ENCODE data around the gene ESYT1. TPM values are rescaled to one million over a fixed set of nuclear protein-coding genes. Genes with fewer than 3 reads are reported as not detected.

ESYT1 gene
- total RNA-seq, 1 experiment from 2014 or later = 111 TPM

DNA sequence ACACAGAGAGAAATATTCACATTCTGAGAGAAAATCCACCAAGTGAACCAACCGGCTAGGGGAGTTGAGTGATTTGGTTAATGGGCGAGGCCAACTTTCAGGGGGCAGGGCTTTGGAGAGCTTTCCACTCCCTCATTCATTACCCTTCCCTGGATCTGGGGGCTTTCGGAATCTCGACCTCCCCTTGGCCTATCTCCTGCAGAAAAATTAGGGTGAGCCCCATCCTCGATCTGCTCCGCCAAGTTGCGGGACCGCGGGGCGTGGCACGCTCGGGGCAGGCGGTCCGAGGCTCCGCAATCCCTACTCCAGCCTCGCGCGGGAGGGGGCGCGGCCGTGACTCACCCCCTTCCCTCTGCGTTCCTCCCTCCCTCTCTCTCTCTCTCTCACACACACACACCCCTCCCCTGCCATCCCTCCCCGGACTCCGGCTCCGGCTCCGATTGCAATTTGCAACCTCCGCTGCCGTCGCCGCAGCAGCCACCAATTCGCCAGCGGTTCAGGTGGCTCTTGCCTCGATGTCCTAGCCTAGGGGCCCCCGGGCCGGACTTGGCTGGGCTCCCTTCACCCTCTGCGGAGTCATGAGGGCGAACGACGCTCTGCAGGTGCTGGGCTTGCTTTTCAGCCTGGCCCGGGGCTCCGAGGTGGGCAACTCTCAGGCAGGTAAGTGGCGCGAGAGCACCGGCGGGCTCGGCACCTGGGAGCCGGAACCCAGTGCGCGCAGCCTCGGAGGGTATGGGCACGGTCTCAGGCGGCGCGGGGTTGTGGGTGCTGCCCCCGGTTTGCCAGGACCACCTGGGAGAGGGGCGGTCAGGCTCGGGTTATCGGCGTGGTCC is 48.1 kb upstream of the ESYT1 start, which contains the start of gene ERBB3:
Gene ERBB3, plus strand, starts transcription at position 443 of the 833 bp plus-strand sequence. Its CDS starts 136 bp downstream, at position 579.
- no peaks in the 10 kb centered on the region for H3K79me1 ChIP-seq (ENCODE audit: insufficient read depth, low read depth, low read length, poor library complexity, severe bottlenecking)
- H3K27ac Mint-ChIP-seq = peak within 1 kb of the TSS; percentile 95 to 98 (median 98)
- H3K56ac ChIP-seq (ENCODE audit: insufficient read length, low read depth, low read length) = no peak within 1 kb of the TSS
- H3K23me2 ChIP-seq (ENCODE audit: insufficient read length, low read depth, low read length, poor library complexity, severe bottlenecking) = peaks cover 13% of the 10 kb centered on the region
- H2BK120ac ChIP-seq (ENCODE audit: low read depth, low read length, poor library complexity, severe bottlenecking) = no peak within 1 kb of the TSS
- H3K9ac ChIP-seq (ENCODE audit: extremely low read depth, insufficient read length, low read length) = peak within 1 kb of the TSS; percentile 91
- H3T11ph ChIP-seq (ENCODE audit: low read length) = no peak within 1 kb of the TSS
- H3K18ac ChIP-seq (ENCODE audit: insufficient read length, low read depth, low read length) = peak within 1 kb of the TSS; percentile 99
- 0 out of 2 replicates have a peak, but pooled peaks cover 4% of the 10 kb centered on the region for H3K4me1 ChIP-seq (ENCODE audit: insufficient read depth, low read length)
- H4K20me1 ChIP-seq (ENCODE audit: control insufficient read depth, insufficient read depth, insufficient read length) = no peaks in the 10 kb centered on the region
- no peak within 1 kb of the TSS for H2BK20ac ChIP-seq (ENCODE audit: low read depth, low read length, poor library complexity, severe bottlenecking)
- no peaks in the 10 kb centered on the region for H3K9me3 ChIP-seq (ENCODE audit: control insufficient read depth, low read depth, low read length)
- no peak within 1 kb of the TSS for H4K5ac ChIP-seq (ENCODE audit: insufficient read length, low read depth, low read length)
- peak within 1 kb of the TSS; percentile 29 for H3K27ac ChIP-seq (ENCODE audit: insufficient read length, low read depth, low read length)
- H3K4me3 Mint-ChIP-seq = peak within 1 kb of the TSS; percentile 83 to 93
- WGBS (ENCODE audit: extremely low coverage, insufficient read length, low lambda C conversion rate) = no CpG with 5 or more reads among the region's 59 CpGs
- H4K8ac ChIP-seq (replicated peaks; ENCODE audit: insufficient read length, low read depth, low read length) = no peak within 1 kb of the TSS
- no peak within 1 kb of the TSS for H2BK15ac ChIP-seq (ENCODE audit: low read depth, low read length)
- H4K91ac ChIP-seq (ENCODE audit: insufficient read length, low read depth, low read length) = peak within 1 kb of the TSS; percentile 0
- peak within 1 kb of the TSS; percentile 57 for H3K4me2 ChIP-seq (ENCODE audit: insufficient read depth, insufficient read length, low read length)
- peak; percentile 93 for DNase-seq
- H2BK12ac ChIP-seq (ENCODE audit: insufficient read length, low read depth, low read length) = peak within 1 kb of the TSS; percentile 60
- H2BK5ac ChIP-seq (ENCODE audit: insufficient read length, low read length) = no peak within 1 kb of the TSS
- H3K27me3 Mint-ChIP-seq (ENCODE audit: low read depth) = no peaks in the 10 kb centered on the region
- peaks cover 19 to 22% of the 10 kb centered on the region in 2 experiments for H3K4me1 Mint-ChIP-seq
- H3K79me2 ChIP-seq (ENCODE audit: insufficient read depth, low read length) = peaks cover 7% of the 10 kb centered on the region; the same call in 1 of the 2 replicates
- H3K36me3 Mint-ChIP-seq (ENCODE audit: insufficient read depth in 1 of 3, low read depth in 3 of 3) = peaks cover 4 to 16% (median 15%) of the 10 kb centered on the region in 3 experiments
- H2AK5ac ChIP-seq (ENCODE audit: insufficient read length, low read length) = no peak within 1 kb of the TSS
- H2AFZ ChIP-seq (ENCODE audit: low read length) = no peak within 1 kb of the TSS
- H3K27me3 ChIP-seq (ENCODE audit: insufficient read depth, low read length) = no peaks in the 10 kb centered on the region; the same call in 1 of the 2 replicates
- H3K23ac ChIP-seq (ENCODE audit: insufficient read length, low read depth, low read length) = no peak within 1 kb of the TSS
- no peak within 1 kb of the TSS for H3K4ac ChIP-seq (ENCODE audit: low read depth, low read length)
- peaks cover 3% of the 10 kb centered on the region in 2 experiments; a peak in 4 of 5 replicates for H3K9me3 Mint-ChIP-seq
- TF ChIP-seq, protein P1, sequence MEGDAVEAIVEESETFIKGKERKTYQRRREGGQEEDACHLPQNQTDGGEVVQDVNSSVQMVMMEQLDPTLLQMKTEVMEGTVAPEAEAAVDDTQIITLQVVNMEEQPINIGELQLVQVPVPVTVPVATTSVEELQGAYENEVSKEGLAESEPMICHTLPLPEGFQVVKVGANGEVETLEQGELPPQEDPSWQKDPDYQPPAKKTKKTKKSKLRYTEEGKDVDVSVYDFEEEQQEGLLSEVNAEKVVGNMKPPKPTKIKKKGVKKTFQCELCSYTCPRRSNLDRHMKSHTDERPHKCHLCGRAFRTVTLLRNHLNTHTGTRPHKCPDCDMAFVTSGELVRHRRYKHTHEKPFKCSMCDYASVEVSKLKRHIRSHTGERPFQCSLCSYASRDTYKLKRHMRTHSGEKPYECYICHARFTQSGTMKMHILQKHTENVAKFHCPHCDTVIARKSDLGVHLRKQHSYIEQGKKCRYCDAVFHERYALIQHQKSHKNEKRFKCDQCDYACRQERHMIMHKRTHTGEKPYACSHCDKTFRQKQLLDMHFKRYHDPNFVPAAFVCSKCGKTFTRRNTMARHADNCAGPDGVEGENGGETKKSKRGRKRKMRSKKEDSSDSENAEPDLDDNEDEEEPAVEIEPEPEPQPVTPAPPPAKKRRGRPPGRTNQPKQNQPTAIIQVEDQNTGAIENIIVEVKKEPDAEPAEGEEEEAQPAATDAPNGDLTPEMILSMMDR (conservative IDR thresholded peaks at IDR 0.05) = no peak
- peak within 1 kb of the TSS; percentile 97 for H3K14ac ChIP-seq (ENCODE audit: insufficient read depth, low read length)
